GM21423 (cell line): ENCODE data around the gene TLE1.
"Not testable (repeated sequence)": the region's sequence is repeated elsewhere in the genome, so short reads cannot be mapped to it uniquely, and the experiment has no call there.

Source experiments
- ATAC-seq: cut with Tn5 transposase; IDR thresholded peaks from one replicate; pipeline ENCODE4 v1.9.1; 2021; ENCODE audit warnings: mild to moderate bottlenecking, moderate library complexity; ENCODE audit not compliant: unreplicated experiment

TLE1 gene

GRCh38 chr9:81653240-81653639 lies 36.1 kb downstream of the TLE1 start:
- ATAC-seq, result no peak

DNA sequence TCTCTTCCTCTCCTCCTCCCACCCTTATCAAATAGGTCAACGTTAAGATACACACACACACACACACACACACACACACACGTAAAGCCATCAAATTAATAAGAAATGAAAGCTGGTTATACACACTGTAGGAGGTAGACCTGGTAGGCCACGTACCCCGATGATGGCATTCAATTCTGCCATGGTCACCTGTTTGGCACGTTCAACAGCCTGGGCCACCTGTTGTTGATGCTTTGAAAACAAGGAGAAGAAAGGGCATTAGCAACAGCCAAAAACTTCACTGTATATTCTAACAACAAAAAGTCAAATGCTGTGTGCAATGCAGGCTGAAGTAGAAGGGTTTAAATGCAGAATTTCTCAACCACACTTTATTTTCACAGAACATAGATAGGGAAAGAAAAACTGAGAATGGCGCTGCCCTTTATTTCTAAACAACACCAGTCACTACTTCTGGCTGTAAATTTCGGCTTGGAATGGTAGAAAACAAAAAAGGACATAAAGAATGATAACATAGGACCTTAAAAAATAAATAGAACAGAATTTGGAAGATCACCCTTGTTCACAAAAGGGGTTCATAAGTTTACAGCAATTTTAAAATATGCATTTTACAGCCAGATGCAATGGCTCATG lies 37.2 kb downstream of the TLE1 start:
- ATAC-seq, result no peak

DNA sequence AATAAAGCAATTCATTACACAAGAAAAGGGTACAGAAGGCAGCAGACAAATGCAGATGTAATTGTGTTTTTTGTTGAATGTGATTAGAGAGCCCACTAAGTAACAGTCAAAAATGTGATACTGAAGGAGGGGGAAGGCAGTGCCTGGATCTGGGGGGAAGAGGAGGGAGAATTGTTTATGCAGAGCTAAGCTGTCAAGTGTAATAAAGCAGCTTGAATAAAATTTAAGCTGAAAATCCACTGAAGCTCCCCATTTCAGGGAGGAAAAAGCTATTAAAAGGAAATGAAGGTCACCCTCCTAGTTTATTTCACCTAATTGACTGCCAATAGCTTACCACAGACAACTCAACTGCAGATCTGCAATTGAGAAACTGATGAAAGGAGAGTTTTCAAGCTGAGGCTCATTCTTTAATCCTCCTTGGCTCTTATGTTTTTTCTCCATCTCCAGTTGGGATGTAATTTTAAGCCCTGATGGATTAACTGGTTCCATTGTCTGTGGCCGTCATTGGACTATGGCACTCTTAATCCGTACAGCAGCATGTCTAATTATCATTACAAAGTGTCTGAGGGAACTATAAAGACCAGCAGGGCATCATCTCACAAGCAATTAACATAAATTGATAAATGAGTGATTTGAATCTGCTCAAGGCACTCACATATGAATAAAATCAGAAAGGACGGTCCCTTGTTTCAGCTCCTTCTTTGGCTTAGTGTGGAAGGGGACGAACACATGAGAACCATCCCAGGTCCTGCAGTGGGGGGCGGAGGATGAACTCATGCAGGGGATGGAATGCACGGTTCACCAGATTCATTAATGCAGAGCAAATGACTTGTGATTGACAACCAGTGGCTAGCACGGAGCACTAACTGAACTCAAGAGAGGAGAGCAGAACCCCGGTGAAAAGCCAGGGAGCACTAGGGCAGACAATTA lies 38.5 kb downstream of the TLE1 start:
- no peak for ATAC-seq

DNA sequence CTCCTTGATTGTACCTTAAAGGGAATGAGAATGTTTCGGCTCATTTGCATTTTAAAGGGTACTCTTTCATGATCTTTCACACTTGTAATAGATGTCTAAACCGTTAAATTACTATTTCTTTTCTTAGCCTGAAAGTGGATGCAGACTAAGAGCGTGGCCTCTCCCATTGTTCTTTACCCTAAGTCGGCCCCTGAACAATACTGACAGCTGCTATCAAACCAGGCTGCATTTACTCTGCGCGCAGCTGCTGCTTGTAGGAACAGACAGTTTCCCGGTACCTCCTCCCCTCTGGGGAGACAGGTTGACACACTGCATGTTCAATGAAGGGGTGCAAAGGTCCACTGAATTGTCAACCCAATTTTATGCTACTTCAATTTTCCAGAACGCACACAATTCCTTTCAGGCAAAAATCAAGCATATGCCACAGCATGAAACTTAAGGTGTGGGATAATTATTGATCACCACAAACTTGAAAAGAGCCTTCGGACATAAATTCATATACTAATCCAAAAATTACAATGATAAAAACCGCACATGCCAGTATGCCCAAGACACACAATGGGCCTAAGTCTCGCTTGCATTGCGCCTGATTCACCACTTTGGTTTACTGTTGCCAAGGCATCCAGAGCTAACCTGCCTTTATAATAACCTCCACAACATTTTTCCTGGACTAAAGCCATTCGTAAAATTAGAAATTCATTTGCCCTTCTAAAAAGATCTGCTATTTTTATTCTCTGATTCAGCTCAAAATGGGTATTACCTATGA lies 39.7 kb downstream of the TLE1 start:
- no peak for ATAC-seq

DNA sequence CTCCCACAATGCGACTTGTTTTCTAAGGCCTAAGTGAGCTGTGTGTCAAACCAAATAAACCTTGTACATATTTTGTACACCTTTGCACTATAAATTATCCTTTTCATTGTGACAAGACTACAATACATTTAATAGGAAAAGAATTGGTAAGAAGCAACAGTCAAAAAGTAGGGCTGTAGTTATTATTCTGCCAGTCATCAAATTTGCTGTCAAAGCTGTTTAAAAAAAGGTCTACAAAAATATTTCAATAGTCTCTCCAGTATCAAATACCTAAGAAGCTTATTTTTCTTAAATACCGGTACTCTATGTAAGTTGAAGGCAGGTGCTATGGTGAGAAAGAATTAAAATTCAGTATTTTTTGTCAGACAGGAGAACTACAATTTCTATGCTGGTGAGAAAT lies 40.5 kb downstream of the TLE1 start:
- ATAC-seq, result no peak

DNA sequence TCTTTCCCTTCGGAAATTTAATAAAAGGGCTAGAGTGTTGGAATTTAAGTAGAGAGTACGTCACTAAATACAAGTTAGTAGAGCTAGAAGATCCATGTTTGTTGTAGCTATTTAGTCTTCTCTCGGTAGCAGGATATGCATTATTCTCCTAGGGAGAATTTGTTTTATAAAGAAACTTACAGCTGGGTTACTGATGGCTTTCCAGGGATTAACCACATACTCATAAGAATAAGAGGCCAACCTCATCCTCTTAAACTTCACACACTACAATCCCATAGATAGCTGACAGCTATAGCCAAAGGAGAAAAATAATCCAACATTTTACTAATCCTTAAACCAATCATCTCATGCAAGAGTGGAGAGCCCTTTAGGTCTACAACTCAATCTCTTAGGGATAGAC lies 43.0 kb downstream of the TLE1 start:
- ATAC-seq, result no peak

GRCh38 chr9:81644513-81644912 lies 44.8 kb downstream of the TLE1 start:
- not testable (repeated sequence) for ATAC-seq

- no peak for ATAC-seq
Observed at GRCh38 chr9:81637276-81637675, 52.1 kb downstream of the TLE1 start.

GRCh38 chr9:81636255-81636599 lies 53.1 kb downstream of the TLE1 start:
- no peak for ATAC-seq

GRCh38 chr9:81635521-81636254 lies 53.7 kb downstream of the TLE1 start:
- no peak for ATAC-seq

- ATAC-seq, result no peak
Observed at GRCh38 chr9:81634915-81635516, 54.3 kb downstream of the TLE1 start.

GRCh38 chr9:81633952-81634854 lies 55.1 kb downstream of the TLE1 start:
- ATAC-seq, result no peak

GRCh38 chr9:81632599-81632998 lies 56.7 kb downstream of the TLE1 start:
- no peak for ATAC-seq

- no peak for ATAC-seq
Observed at GRCh38 chr9:81631218-81631745, 58.1 kb downstream of the TLE1 start.

DNA sequence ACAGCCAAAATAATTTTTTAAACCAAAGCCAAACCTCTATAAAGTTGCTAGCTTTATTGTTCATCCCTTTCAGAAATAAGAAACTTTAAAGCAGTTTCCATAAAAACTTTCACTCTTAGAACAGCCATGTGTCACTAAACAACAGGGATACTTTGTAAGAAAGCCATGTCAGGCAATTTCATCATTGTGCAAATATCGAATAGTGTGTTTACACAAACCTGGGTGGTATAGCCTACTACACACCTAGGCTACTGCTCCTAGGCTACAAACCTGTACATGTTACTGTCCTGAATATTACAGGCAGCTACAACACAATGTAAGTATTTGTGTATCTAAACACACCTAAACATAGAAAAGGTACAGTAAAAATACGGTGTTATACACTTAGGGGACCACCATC lies 59.9 kb downstream of the TLE1 start:
- no peak for ATAC-seq

DNA sequence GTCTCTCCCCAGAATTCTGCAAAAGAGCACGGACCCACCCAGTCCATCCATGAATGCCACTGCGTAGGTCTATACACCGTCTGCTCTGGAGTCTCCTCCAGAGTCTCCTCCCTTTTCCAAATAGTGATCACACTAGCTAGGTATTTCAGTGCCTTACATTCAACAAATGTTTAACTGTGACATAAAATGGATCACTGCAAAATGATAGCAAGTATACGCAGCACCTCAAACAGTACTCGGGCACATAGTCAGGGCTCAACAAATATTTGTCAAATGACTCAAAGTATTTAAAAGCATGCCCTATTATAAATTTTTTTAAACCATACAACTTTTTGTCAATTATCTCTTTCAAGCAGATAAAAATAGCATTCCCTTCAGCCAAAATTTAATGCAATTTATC lies 60.5 kb downstream of the TLE1 start:
- ATAC-seq, result no peak

DNA sequence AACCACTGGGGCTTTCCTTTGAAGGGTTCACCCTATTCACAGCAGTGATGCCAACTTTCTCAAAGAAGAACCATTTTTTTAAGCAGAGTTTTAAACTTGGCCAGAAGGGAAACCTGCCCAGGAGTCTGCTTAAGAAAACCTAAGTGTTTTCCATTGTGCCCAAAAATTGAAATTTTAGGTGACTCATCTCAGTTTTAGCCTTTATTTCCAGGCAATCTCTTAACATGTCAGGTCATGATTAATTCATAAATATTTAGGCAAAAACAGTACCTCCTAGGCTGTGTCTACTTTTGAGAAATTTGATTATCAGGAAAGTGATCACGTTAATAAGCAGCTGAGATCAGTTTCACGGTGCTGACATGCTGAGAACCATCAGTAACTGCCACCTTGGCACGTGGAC lies 61.9 kb downstream of the TLE1 start:
- ATAC-seq, result no peak

GRCh38 chr9:81626511-81626910 lies 62.8 kb downstream of the TLE1 start:
- no peak for ATAC-seq

GRCh38 chr9:81625969-81626368 lies 63.4 kb downstream of the TLE1 start:
- no peak for ATAC-seq
